Heart right ventricle (tissue), 16 donors: ENCODE data around the gene CLCNKA. TPM values are rescaled to one million over a fixed set of nuclear protein-coding genes. Genes with fewer than 3 reads are reported as not detected.

Experiments
- ATAC-seq, 8 donors: fragments of 200-7000 bp; cut with Tn5 transposase; one replicate each; pipeline ENCODE4 v1.9.1; 2020; ENCODE audit warnings: mild to moderate bottlenecking in 8 of 8, moderate library complexity in 8 of 8, moderate number of reproducible peaks in 1 of 8
- DNase-seq, 2 donors: peaks; one replicate each; pipeline ENCODE4 v3.0.0-alpha.2; 2020
- H3K27ac ChIP-seq, 10 donors: fragments of 200-600 bp; sonication (generic) in 2 of 10; one replicate each; pipeline versions ENCODE4 v1.5.0 to v1.8.0; 2020 to 2022; ENCODE audit warnings: mild to moderate bottlenecking in 3 of 10
- H3K27me3 ChIP-seq, 7 donors: fragments of 200-600 bp; one replicate each; pipeline ENCODE4 v1.8.0; 2021 to 2022; ENCODE audit warnings: mild to moderate bottlenecking in 2 of 7
- H3K36me3 ChIP-seq, 9 donors: fragments of 200-600 bp; sonication (generic) in 1 of 9; one replicate each; pipeline versions ENCODE4 v1.5.0 to v1.8.0; 2020 to 2022; ENCODE audit warnings: mild to moderate bottlenecking in 2 of 9
- H3K4me1 ChIP-seq, 9 donors: fragments of 200-600 bp; sonication (generic) in 1 of 9; one replicate each; pipeline versions ENCODE4 v1.5.0 to v1.8.0; 2020 to 2022; ENCODE audit warnings: mild to moderate bottlenecking in 4 of 9
- H3K4me3 ChIP-seq, 10 donors: fragments of 200-600 bp; sonication (generic) in 2 of 10; one replicate each; pipeline versions ENCODE4 v1.5.0 to v1.8.0; 2020 to 2022; ENCODE audit warnings: mild to moderate bottlenecking in 7 of 10, moderate library complexity in 2 of 10
- H3K9me3 ChIP-seq, 11 donors: fragments of 200-600 bp in 10 of 11; sonication (generic) in 2 of 11; one replicate each; pipeline versions ENCODE4 v1.5.0 to v1.8.0; 2013 to 2022; ENCODE audit warnings: mild to moderate bottlenecking in 2 of 11, control low read depth in 1 of 11, moderate library complexity in 1 of 11
- CTCF ChIP-seq, 9 donors: fragments of 200-600 bp; sonication (generic) in 2 of 9; IDR thresholded peaks; one replicate each; pipeline versions ENCODE4 v1.5.0 to v1.8.0; 2021 to 2022; ENCODE audit warnings: antibody characterized with exemption in 9 of 9, mild to moderate bottlenecking in 5 of 9, moderate library complexity in 1 of 9
- WGBS, 2 donors: extraction: QIAGEN DNeasy Blood & Tissue Kit; methylation state at CpG; one replicate each; pipeline ENCODE4 v1.1.7; 2013; ENCODE audit warnings: inconsistent platforms in 1 of 2; 5-methylcytosine and 5-hydroxymethylcytosine counted together
- intact Hi-C, 10 donors: fragments of 100-400 bp; cut with DNase I; formaldehyde crosslinking; loops; one replicate each; pipeline versions ENCODE4 v1.11.1 to v1.14.2; 2022
- polyA plus RNA-seq, 2 donors: library from polyadenylated mRNA; stranded (reverse); fragments of 200-250 nt; gene quantifications; one replicate each; pipeline ENCODE4 v1.2.3, GENCODE V29; 2013
- total RNA-seq, 10 donors: library from RNA; stranded (reverse); fragmentation: NEBNext Ultra II Directional in 3 of 10; extraction: Animal tissue kit (Norgen Biotek cat#: 25700) in 3 of 10; gene quantifications; one replicate each; pipeline versions ENCODE4 v1.2.1 to v1.2.4, GENCODE V29; 2021 to 2023
- donor health status: Arrhythmogenic right ventricular cardiomyopathy.
- donor health status: ischemic (EF 13 %, LVEDD 7.1; RV severe dilation, severe dysfunction).
- donor health status: healthy with polysubstance abuse.
- donor health status: DM: no; HTN: yes; CAD: no.
- donor health status: DM: no; HTN: no; CAD: no.
- donor health status: ischemic (EF 25% LVEDD 6.9; RV normal size, moderate dysfunction).
- donor health status: ischemic (EF 25% LVEDD 5.7; RV mildly dilated, moderate dysfunction).
- donor health status: healthy.
- donor health status: DM: yes; HTN: yes; CAD: no.
- donor health status: Ischemic cardiomyopathy.
- donor health status: ischemic (EF 35%, LVEDD 5.7; RV mildly dilated, moderate dysfunction).
- donor health status: nonischemic (EF 11% LVEDD 7.7; RV severe dilation, severe dysfunction).
- donor health status: DM: yes; HTN: yes; CAD: no.
- donor health status: PGD.
- donor health status: ischemic (EF 29% LVEDD 5.4; RV normal size, mild dysfunction).
- donor health status: nonischemic (EF 23%, LVEDD 6.1; RV moderate dilation, normal function).

CLCNKA gene
- total and polyA plus RNA-seq, 12 donors, result 0.19 to 1.0 (median 0.35) TPM; not detected in 1

DNA sequence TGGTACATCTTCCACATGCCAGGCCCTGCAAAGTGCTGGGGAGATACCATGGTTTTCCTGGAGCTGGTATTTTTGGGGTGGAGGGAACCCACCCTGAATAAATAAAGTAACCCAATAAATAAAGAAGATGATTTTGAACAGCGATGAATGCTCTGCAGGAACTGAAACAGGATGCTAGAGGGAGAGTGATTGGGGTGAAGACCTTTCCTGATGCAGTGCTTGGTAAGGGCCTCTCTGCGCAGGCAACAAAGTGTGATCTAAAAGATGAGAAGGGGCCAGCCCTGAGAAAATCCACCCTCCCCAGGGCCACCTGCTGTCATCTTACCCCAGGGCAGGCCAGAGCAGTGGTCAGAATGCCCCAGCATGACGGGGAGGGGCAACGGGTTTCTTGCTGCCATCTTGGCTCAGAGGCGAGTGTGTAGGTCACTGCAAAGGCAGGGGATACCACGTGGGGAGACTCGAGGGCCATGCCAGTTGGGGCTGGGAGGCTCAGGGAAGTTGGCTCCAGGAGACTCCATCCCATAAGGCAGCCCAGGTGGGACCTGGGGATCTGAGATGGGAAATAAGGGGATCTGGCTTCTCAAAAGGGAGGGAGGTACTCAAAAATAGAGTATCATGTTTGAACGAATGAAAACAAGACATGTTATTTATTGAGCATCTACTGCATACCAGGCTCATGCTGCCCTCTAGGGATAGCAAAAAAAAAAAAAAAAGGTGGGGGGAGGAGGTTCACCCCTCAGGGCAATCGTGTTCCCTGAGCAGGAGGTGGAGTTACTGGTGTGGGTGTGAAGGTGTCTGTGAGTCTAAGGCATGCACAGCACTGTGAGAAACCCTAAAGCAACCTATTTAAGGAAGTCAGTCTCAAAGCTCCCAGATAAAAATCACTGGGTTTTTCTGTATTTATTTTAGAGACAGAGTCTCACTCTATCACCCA lies 15.0 kb upstream of the CLCNKA start:
- DNase-seq (no peak), ATAC-seq (no peak)
- Histone ChIP-seq H3K4me3 (no peak overlapping the region), H3K36me3 (no peaks in the 10 kb centered on the region), H3K27ac (no peak overlapping the region), H3K9me3 (no peaks in the 10 kb centered on the region), H3K27me3 (no peaks in the 10 kb centered on the region), H3K4me1 (no peaks in the 10 kb centered on the region)
- TF ChIP-seq CTCF (IDR thresholded peaks at IDR 0.05), result peak in 1 of 9 donors; percentile 12
- 65 to 69% methylated on average over 9 of the region's 9 CpGs for WGBS, 2 donors
- intact Hi-C loops, result loop anchor here in 4 of 10 donors (2.0 to 10.0 kb wide), 3 partner anchors 45 to 178 kb away; no protein-coding TSS in a partner anchor

GRCh38 chr1:16007671-16008341 lies 14.0 kb upstream of the CLCNKA start:
- WGBS, 2 donors, result 82% methylated on average over 6 of the region's 6 CpGs
- ATAC-seq (no peak), DNase-seq (no peak)
- no peaks in the 10 kb centered on the region for H3K9me3 ChIP-seq
- H3K4me1 ChIP-seq, result peaks cover 0 to 8% (median 7%) of the 10 kb centered on the region in 9 donors
- intact Hi-C loops, result loop anchor here in 7 of 10 donors (2.0 to 10.0 kb wide), 5 partner anchors 25 to 177 kb away; no protein-coding TSS in a partner anchor
- H3K27me3 ChIP-seq, result no peaks in the 10 kb centered on the region
- no peak for TF ChIP-seq CTCF (IDR thresholded peaks at IDR 0.05)
- H3K27ac ChIP-seq, result no peak overlapping the region
- no peak overlapping the region for H3K4me3 ChIP-seq
- no peaks in the 10 kb centered on the region for H3K36me3 ChIP-seq

DNA sequence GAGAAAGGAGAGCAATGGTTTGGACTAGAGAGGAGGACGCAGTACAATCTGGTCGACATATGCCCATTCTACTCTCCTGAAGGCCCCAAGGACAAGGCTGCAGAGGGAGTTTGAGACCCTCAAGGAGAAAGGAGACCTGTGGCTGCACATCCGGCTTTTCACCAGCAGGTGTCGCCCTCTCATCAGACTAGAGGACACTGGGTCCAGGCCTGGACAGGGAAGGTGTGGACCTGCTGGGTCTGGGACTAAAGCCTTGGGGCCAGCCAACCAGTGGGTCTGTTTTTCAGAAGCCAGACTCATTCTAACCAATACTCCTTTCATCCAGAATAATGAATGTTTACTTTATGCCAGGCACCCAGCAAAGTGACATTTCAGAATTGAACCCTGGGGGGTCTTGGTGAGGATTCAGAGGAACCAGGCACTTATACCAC lies 12.8 kb upstream of the CLCNKA start:
- DNase-seq (peak; percentile 80 to 83), ATAC-seq (peak in 6 of 8 donors; percentile 4 to 31 (median 16))
- H3K4me3 ChIP-seq, result no peak overlapping the region
- H3K9me3 ChIP-seq, result no peaks in the 10 kb centered on the region
- H3K27ac ChIP-seq, result no peak overlapping the region
- H3K4me1 ChIP-seq, result peaks cover 0 to 20% (median 18%) of the 10 kb centered on the region in 9 donors
- WGBS, 2 donors, result 0 to 2% methylated on average over 4 of the region's 4 CpGs
- no peaks in the 10 kb centered on the region for H3K27me3 ChIP-seq
- no peaks in the 10 kb centered on the region for H3K36me3 ChIP-seq
- TF ChIP-seq CTCF (IDR thresholded peaks at IDR 0.05), result peak; percentile 92 to 99 (median 98)
- intact Hi-C loops, result loop anchor here (1.0 to 10.0 kb wide), 9 partner anchors 23 to 176 kb away; no protein-coding TSS in a partner anchor

- Histone ChIP-seq H3K27me3 (no peaks in the 10 kb centered on the region), H3K4me3 (no peak overlapping the region), H3K36me3 (no peaks in the 10 kb centered on the region), H3K9me3 (no peaks in the 10 kb centered on the region), H3K27ac (no peak overlapping the region), H3K4me1 (peaks cover 0 to 27% (median 21%) of the 10 kb centered on the region in 9 donors)
- WGBS, 2 donors, result 88 to 90% methylated on average over 11 of the region's 11 CpGs
- no peak for ATAC-seq
- intact Hi-C loops, result loop anchor here (1.0 to 10.0 kb wide), 9 partner anchors 23 to 175 kb away; no protein-coding TSS in a partner anchor
- no peak for DNase-seq
- no peak for TF ChIP-seq CTCF (IDR thresholded peaks at IDR 0.05)
Measured at GRCh38 chr1:16009678-16010077, 12.2 kb upstream of the CLCNKA start.
